HepG2 (cell line): ENCODE data around the gene CHRM2. TPM values are rescaled to one million over a fixed set of nuclear protein-coding genes. Genes with fewer than 3 reads are reported as not detected.

Experiments
- ATAC-seq: fragments of 200-7000 bp; cut with Tn5 transposase; 3 replicates; pipeline ENCODE4 v1.9.1; 2020; ENCODE audit warnings: mild to moderate bottlenecking, moderate library complexity
- BruUV-seq: library from RNA; stranded (reverse); fragments of 400-500 nt; replicated peaks from 2 replicates; lab custom pipeline; 2021; lab: Mats Ljungman, UMichigan
- CTCF ChIA-PET: fragments of 300-600 bp; formaldehyde crosslinking; extraction: SDS; loops from one replicate; lab custom pipeline; 2021; ENCODE audit warnings: low total read pairs, inconsistent platforms, low intra/inter-chr PET ratio; lab: Yijun Ruan, JAX
- POLR2A ChIA-PET: fragments of 350-600 bp; sonication (Branson Sonifier 250); formaldehyde crosslinking; loops from one replicate; lab custom pipeline; 2020; ENCODE audit warnings: antibody characterized with exemption, inconsistent platforms; lab: Yijun Ruan, JAX
- DNase-seq: peaks from one replicate; pipeline ENCODE4 v3.0.0-alpha.2; 2015; ENCODE audit warnings: low spot score
- FAIRE-seq: peaks from 3 replicates; lab custom pipeline; 2011; peaks lifted over from hg19 to GRCh38; lab: Jason Lieb, UNC
- H2AFZ ChIP-seq: one replicate; pipeline ENCODE4 v1.6.1; 2011; ENCODE audit warnings: low read length, inconsistent platforms
- H3K27ac ChIP-seq: fragments of 300-600 bp; 3 replicates; pipeline ENCODE4 v1.8.0; 2011; ENCODE audit warnings: mixed run types, mild to moderate bottlenecking, mixed read lengths, low read length, inconsistent platforms; ENCODE audit not compliant: insufficient read depth; ENCODE audit errors: extremely low read length
- H3K27me3 ChIP-seq, 2 experiments: fragments of 200-600 bp in 1 of 2; 2 replicates in 1 of 2; 3 replicates in 1 of 2; pipeline versions ENCODE4 v1.6.0 to v1.8.0; 2011; ENCODE audit warnings: low read length in 2 of 2, mild to moderate bottlenecking in 2 of 2, moderate library complexity in 2 of 2, inconsistent platforms in 1 of 2; ENCODE audit not compliant: insufficient read depth in 2 of 2, control insufficient read depth in 1 of 2
- H3K36me3 ChIP-seq, 2 experiments: fragments of 200-600 bp in 1 of 2; replicated peaks in 1 of 2; 2 replicates in 1 of 2; 3 replicates in 1 of 2; pipeline versions ENCODE4 v1.5.1 to v1.8.0; 2011; ENCODE audit warnings: low read length in 2 of 2, inconsistent platforms in 1 of 2; ENCODE audit not compliant: insufficient read depth in 2 of 2, control insufficient read depth in 1 of 2
- H3K4me1 ChIP-seq: 2 replicates; pipeline ENCODE4 v1.5.1; 2012; ENCODE audit warnings: low read length, inconsistent platforms; ENCODE audit not compliant: insufficient read depth
- H3K4me2 ChIP-seq: 2 replicates; pipeline ENCODE4 v1.6.0; 2011; ENCODE audit warnings: low read depth, low read length, inconsistent platforms
- H3K4me3 ChIP-seq, 3 experiments: fragments of 200-600 bp in 1 of 3; sonication (generic), shearing (Covaris generic) in 1 of 3; replicated peaks in 1 of 3; 2 replicates each; pipeline ENCODE4 v1.5.1; 2011 to 2016; ENCODE audit warnings: low read length in 3 of 3, inconsistent platforms in 2 of 3, low read depth in 2 of 3, mild to moderate bottlenecking in 2 of 3, control low read depth in 1 of 3, mixed read lengths in 1 of 3; ENCODE audit not compliant: insufficient read depth in 1 of 3
- H3K79me2 ChIP-seq: one replicate; pipeline ENCODE4 v1.6.1; 2011; ENCODE audit warnings: low read length, inconsistent platforms; ENCODE audit not compliant: insufficient read depth
- H3K9ac ChIP-seq: 2 replicates; pipeline ENCODE4 v1.6.0; 2011; ENCODE audit warnings: mild to moderate bottlenecking, low read depth, low read length, inconsistent platforms; ENCODE audit not compliant: insufficient read depth
- H3K9me3 ChIP-seq: 2 replicates; pipeline ENCODE4 v1.5.1; 2012; ENCODE audit warnings: mild to moderate bottlenecking, low read length
- H4K20me1 ChIP-seq: 2 replicates; pipeline ENCODE4 v1.6.0; 2011; ENCODE audit warnings: inconsistent platforms, mild to moderate bottlenecking, low read length, moderate library complexity; ENCODE audit not compliant: insufficient read depth
- EEA1 ChIP-seq: sonication (generic); formaldehyde crosslinking; IDR thresholded peaks from 2 replicates; pipeline ENCODE4 v1.5.1; 2020; ENCODE audit warnings: mild to moderate bottlenecking, missing genetic modification reagents, borderline replicate concordance
- FOXO1 ChIP-seq: sonication (generic); formaldehyde crosslinking; IDR thresholded peaks from 2 replicates; pipeline ENCODE4 v1.4.0; 2020; ENCODE audit warnings: missing genetic modification reagents
- PAF1 ChIP-seq: IDR thresholded peaks from 2 replicates; pipeline ENCODE4 v1.6.1; 2016; ENCODE audit warnings: missing genetic modification reagents, missing compliant biosample characterization
- RARG ChIP-seq: sonication (generic); formaldehyde crosslinking; IDR thresholded peaks from 2 replicates; pipeline ENCODE4 v1.4.0; 2020; ENCODE audit warnings: low read depth, mild to moderate bottlenecking, missing genetic modification reagents
- SIX4 ChIP-seq: sonication (generic); formaldehyde crosslinking; IDR thresholded peaks from 2 replicates; pipeline ENCODE4 v1.4.0; 2020; ENCODE audit warnings: missing genetic modification reagents
- SRY ChIP-seq: sonication (generic); formaldehyde crosslinking; IDR thresholded peaks from 2 replicates; pipeline ENCODE4 v1.8.0; 2022; ENCODE audit warnings: mild to moderate bottlenecking, missing genetic modification reagents
- TEAD2 ChIP-seq: sonication (generic); formaldehyde crosslinking; IDR thresholded peaks from 2 replicates; pipeline ENCODE4 v1.9.0; 2021; ENCODE audit warnings: missing genetic modification reagents
- ZNF136 ChIP-seq: sonication (generic); formaldehyde crosslinking; IDR thresholded peaks from 2 replicates; pipeline ENCODE4 v1.8.1; 2022; ENCODE audit warnings: low read depth, mild to moderate bottlenecking, moderate library complexity, missing genetic modification reagents
- WGBS: methylation state at CpG from one replicate; pipeline ENCODE4 v1.1.6; 2017; ENCODE audit warnings: low lambda C conversion rate; 5-methylcytosine and 5-hydroxymethylcytosine counted together
- in situ Hi-C: cut with HindIII; loops from 2 replicates; pipeline ENCODE4 v1.10.0; 2017; ENCODE audit warnings: low pct_unique_long_range_greater_than_20kb; ENCODE audit not compliant: extremely low pct_ligation_motif_present
- intact Hi-C: fragments of 100-400 bp; cut with micrococcal nuclease; formaldehyde crosslinking; loops from one replicate; pipeline ENCODE4 v1.10.0; 2022; ENCODE audit not compliant: unreplicated experiment
- polyA plus RNA-seq, 8 experiments: library from polyadenylated mRNA; depleted of rRNA in 3 of 8; stranded (reverse) in 7 of 8; unstranded in 1 of 8; fragments of >200 nt; fragmentation: Illumina TruSeq in 4 of 8; extraction: Trizol in 4 of 8; gene quantifications; 2 replicates each; pipeline versions ENCODE4 v1.2.1 to v1.2.3, GENCODE V29; 2011 to 2016; ENCODE audit warnings: low read depth in 4 of 8, missing spikeins in 1 of 8, mixed read lengths in 1 of 8; ENCODE audit not compliant: insufficient read depth in 1 of 8
- total RNA-seq, 5 experiments: library from RNA; depleted of rRNA; stranded (reverse); fragments of >200 nt; fragmentation: Illumina TruSeq; extraction: Trizol; gene quantifications; 2 replicates each; pipeline ENCODE4 v1.2.3, GENCODE V29; 2016; ENCODE audit warnings: low read depth in 1 of 5
- TF ChIP-seq, protein P1 (sequence below): sonication (generic); formaldehyde crosslinking; IDR thresholded peaks from 2 replicates; pipeline ENCODE4 v1.5.1; 2020; ENCODE audit warnings: mild to moderate bottlenecking, moderate library complexity, missing genetic modification reagents
- TF ChIP-seq, protein P2 (sequence below): sonication (generic); formaldehyde crosslinking; IDR thresholded peaks from 2 replicates; pipeline ENCODE4 v1.4.0; 2020; ENCODE audit warnings: mild to moderate bottlenecking, missing genetic modification reagents
- TF ChIP-seq, protein P3 (sequence below): sonication (generic); formaldehyde crosslinking; IDR thresholded peaks from 2 replicates; pipeline ENCODE4 v1.4.0; 2020; ENCODE audit warnings: missing genetic modification reagents, mild to moderate bottlenecking, borderline replicate concordance

The CHRM2 gene
- total and polyA plus RNA-seq, 2 of the 13 experiments (the other 11 are each of a cell fraction or from before 2014, with no cell fraction given): not detected

DNA sequence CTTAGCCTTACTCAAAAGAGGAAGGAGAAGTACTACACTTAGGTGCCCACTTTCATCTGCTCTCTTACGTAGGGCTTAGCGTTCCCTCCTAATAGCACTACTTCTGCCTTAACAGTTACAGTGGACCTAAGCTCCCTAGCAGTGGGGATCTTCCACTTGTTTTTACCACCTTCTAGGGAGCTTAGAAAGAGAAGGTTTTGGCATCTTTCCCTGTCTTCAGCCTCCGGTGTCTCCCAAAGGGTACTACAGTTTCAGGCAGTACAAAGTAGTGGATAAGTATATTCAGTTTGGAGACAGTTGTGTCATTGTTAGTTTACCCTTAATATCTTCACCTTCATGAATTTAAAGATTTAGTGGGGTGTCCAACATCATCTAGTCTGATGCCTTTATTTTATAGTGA lies 14.6 kb downstream of the CHRM2 start:
- Histone ChIP-seq H3K9me3 (no peaks in the 10 kb centered on the region), H3K4me1 (no peaks in the 10 kb centered on the region), H3K27ac (no peak overlapping the region), H3K4me3 (no peak overlapping the region), H4K20me1 (no peaks in the 10 kb centered on the region), H3K9ac (no peak overlapping the region), H3K27me3 (no peaks in the 10 kb centered on the region), H2AFZ (no peak overlapping the region), H3K79me2 (no peaks in the 10 kb centered on the region), H3K4me2 (no peak overlapping the region), H3K36me3 (no peaks in the 10 kb centered on the region)
- in situ Hi-C loops (no loop called here), intact Hi-C loops (no loop called here)
- no TSS peak for BruUV-seq
- no peak for DNase-seq
- FAIRE-seq: no peak
- ChIA-PET CTCF (no interaction called here), POLR2A (no interaction called here)
- ATAC-seq: no peak
- WGBS: 51% methylated on average over 3 of the region's 3 CpGs
- no peak for TF ChIP-seq ZNF136 (CRISPR knock-in tag)
- no peak for TF ChIP-seq EEA1 (CRISPR knock-in tag)
- TF ChIP-seq PAF1: no peak
- TF ChIP-seq TEAD2 (CRISPR knock-in tag): no peak
- TF ChIP-seq, protein P1, sequence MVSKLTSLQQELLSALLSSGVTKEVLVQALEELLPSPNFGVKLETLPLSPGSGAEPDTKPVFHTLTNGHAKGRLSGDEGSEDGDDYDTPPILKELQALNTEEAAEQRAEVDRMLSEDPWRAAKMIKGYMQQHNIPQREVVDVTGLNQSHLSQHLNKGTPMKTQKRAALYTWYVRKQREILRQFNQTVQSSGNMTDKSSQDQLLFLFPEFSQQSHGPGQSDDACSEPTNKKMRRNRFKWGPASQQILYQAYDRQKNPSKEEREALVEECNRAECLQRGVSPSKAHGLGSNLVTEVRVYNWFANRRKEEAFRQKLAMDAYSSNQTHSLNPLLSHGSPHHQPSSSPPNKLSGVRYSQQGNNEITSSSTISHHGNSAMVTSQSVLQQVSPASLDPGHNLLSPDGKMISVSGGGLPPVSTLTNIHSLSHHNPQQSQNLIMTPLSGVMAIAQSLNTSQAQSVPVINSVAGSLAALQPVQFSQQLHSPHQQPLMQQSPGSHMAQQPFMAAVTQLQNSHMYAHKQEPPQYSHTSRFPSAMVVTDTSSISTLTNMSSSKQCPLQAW (CRISPR knock-in tag): no peak
- TF ChIP-seq RARG (CRISPR knock-in tag): no peak
- TF ChIP-seq, protein P2, sequence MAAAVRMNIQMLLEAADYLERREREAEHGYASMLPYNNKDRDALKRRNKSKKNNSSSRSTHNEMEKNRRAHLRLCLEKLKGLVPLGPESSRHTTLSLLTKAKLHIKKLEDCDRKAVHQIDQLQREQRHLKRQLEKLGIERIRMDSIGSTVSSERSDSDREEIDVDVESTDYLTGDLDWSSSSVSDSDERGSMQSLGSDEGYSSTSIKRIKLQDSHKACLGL (CRISPR knock-in tag): no peak
- TF ChIP-seq, protein P3, sequence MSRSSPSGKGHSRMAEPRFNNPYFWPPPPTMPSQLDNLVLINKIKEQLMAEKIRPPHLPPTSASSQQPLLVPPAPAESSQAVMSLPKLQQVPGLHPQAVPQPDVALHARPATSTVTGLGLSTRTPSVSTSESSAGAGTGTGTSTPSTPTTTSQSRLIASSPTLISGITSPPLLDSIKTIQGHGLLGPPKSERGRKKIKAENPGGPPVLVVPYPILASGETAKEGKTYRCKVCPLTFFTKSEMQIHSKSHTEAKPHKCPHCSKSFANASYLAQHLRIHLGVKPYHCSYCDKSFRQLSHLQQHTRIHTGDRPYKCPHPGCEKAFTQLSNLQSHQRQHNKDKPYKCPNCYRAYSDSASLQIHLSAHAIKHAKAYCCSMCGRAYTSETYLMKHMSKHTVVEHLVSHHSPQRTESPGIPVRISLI (CRISPR knock-in tag): no peak
- no peak for TF ChIP-seq FOXO1
- TF ChIP-seq SIX4 (CRISPR knock-in tag): no peak
- no peak for TF ChIP-seq SRY
